Right lung (tissue), 5 donors: ENCODE measurements around the gene TBC1D22A. TPM values are rescaled to one million over a fixed set of nuclear protein-coding genes. Genes with fewer than 3 reads are reported as not detected.
"Not testable (repeated sequence)": the region's sequence is repeated elsewhere in the genome, so short reads cannot be mapped to it uniquely, and the experiment has no call there.

Experiments
- DNase-seq, 2 donors: peaks; one replicate each; pipeline ENCODE4 v3.0.0-alpha.2; 2013
- polyA plus RNA-seq, 5 donors: library from polyadenylated mRNA; unstranded; fragments of 120-200 nt; gene quantifications; one replicate each; pipeline versions ENCODE4 v1.2.1 to v1.2.3, GENCODE V29; 2013; ENCODE audit warnings: inconsistent platforms in 1 of 5, low replicate concordance in 1 of 5; ENCODE audit not compliant: insufficient read length in 5 of 5, insufficient read depth in 1 of 5

The TBC1D22A gene
- polyA plus RNA-seq, 5 donors, result 13.9 to 17.6 (median 16.2) TPM

DNA sequence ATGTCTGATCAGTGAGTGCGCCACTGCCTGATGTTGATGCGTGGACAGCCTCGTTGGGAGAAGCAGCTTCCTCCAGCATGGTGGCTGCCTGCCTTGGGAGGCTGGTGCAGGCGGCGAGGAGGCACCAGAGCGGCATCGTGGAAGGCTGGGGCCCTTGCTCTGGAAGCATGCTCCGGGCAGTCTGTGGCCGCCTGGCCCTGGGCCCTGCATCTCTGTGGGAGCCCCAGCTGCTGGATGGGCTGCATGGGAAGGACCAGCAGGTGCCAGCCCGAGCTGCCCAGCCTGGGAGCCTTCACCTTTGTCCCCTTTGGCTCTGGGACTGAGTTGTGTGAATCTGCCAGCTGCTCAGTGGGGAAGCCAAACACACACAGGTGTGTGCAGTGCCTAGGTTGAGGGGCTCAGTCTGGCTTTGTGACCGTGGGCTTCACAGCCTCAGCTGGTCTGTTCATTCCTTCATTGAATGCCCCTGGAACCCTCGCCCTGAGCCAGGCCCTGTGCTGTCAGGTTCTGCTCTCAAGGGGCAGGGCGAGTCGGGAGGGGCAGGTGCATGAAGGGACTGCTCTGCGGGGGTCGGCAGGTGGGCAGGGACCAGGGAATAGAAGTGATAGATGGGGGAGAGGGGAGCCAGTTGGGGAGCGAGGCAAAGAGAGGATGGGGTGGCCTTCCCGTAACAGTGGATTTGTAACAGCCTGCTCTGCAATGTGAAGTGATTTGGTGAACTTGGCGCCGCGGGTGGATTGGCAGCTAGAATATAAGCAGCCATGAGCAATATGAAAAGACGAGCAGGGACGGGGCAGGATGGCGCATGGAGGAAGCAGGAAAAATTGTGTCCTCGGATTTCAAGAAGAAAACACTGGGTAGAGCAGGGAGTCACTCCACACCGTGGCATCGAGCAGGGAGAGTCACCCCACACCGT lies 354.2 kb downstream of the TBC1D22A start:
- DNase-seq, result no peak

DNA sequence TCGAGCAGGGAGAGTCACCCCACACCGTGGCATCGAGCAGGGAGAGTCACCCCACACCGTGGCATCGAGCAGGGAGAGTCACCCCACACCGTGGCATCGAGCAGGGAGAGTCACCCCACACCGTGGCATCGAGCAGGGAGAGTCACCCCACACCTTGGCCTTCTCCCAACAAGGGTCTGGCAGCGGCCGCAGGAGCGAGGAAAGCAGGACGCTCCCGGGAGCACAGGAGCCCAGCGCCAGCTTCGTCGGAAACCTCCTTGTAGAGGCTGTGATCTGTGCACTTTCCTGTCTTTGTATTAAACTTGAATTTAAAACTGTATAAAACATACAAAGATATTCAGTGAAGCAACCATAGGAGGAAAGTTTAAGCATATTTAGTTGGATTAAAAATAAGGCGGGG lies 355.0 kb downstream of the TBC1D22A start:
- not testable (repeated sequence) for DNase-seq

DNA sequence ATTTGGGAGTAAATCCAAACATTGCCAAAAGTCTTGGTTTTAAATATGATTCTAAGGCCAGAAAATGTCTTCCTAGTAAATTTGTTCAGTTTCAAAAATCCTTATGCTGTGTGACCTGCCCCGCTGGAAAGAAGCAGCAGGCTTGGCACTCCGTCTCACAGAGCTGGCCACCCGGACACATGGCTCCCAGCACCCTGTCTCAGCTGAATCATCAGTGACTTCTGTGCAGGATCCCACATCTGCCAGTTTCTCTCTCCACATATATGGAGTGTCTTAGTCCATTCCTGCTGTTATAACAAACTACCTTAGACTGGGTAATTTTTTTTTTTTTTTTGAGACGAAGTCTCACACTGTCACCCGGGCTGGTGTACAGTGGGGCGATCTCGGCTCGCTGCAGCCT lies 356.7 kb downstream of the TBC1D22A start:
- no peak for DNase-seq

DNA sequence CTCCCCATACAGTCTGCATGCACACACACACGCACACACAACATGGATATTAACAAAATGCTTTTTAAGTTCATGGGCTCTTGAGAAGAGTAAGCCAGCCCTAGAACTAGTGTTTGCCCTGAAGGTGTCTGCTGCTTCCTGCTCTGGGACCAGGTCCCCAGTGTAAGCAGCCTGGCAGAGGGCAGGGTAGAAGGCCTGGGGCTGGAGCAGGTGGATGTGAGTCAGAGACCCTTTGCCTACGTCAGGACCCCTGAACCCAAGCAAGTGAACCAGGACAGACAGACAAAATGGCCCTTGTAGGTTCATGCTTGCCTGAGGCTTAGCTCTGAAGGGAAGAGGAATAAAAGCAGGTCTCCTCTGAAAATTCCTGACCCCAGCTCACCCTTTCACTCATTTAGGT lies 357.9 kb downstream of the TBC1D22A start:
- DNase-seq, result no peak

DNA sequence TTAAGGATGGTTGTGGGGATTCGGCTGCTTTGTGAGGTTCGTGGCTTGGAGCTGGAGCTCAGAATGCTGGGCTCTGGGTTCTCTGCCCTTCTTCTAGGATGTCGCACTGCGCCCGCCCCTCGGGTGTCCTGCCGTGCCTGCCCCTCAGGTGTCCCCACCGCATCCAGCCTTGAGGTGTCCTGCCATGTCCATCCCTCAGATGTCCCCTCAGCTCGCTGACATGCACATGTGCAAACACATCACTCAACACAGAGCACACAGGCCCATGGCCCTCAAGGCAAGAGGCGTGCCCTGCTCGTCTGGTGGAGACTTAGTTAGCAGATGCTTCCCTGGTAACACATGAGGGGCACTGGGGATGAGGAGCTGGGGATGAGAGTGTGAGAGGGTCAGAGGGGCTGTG lies 359.3 kb downstream of the TBC1D22A start:
- no peak for DNase-seq

DNA sequence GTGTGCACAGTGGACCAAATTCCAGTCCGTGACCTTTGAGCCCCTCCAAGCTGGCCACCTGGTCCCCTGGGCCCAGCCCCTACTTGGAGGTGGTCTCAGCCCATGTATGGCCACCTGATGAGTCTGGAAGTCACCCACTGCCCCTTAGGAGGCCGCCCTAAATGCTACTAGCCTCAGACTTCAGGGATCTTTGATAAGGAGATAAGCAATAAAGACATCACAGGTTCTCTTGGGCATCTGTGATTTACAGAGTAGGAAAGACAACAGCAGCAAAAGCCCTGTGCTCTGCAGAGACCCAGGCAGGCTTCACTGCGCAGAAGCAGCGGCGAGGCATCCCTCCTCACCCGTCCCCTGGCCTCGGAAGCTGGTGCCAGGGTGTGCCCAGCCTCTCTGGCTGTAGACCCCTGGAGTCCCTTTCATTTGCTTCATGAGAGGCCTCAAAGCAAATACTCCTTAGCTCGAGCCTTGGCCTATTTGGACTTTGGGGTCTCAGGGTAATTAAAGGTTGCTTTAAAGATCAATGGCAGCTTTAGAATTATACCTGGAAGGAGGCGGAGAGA lies 360.1 kb downstream of the TBC1D22A start:
- DNase-seq, result no peak

DNA sequence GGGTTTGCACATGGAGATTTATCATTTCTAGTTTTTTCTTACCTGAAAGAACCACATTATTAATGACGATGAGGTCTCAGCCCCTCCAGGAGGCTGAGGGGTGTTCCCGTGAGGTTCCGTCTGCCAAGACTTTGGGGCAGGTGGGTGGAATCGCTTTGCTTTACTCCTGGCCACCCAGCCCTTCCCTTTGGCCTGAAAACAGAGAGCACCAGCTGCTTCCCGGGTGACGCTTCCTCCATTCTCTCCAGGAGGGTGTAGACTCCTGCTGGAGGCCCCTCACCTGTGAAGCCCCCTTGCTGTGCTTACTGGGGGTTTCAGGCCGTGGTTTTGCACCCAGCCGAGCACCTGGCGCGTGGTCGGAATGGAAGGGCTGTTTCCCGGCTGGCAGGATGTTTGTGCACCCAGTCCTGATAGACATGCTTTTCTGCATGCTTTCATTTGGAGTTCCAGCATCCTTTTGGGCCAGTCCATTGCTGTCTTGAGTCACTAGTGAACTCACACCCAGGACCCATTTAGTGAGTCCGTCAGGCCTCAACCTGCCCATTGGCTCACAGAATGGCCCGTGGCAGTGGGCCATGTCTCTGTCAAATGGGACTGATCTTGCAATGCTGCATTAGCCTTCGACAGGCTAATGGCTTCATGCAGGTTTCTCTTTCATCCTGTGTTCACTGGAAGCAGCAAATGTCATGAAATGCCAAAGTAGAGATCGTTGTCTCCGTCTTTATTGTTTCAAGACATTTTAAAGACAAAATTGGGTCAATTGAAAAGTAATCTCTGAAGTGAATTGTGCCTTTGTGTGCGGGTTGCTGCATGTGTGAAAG lies 360.8 kb downstream of the TBC1D22A start:
- no peak for DNase-seq

DNA sequence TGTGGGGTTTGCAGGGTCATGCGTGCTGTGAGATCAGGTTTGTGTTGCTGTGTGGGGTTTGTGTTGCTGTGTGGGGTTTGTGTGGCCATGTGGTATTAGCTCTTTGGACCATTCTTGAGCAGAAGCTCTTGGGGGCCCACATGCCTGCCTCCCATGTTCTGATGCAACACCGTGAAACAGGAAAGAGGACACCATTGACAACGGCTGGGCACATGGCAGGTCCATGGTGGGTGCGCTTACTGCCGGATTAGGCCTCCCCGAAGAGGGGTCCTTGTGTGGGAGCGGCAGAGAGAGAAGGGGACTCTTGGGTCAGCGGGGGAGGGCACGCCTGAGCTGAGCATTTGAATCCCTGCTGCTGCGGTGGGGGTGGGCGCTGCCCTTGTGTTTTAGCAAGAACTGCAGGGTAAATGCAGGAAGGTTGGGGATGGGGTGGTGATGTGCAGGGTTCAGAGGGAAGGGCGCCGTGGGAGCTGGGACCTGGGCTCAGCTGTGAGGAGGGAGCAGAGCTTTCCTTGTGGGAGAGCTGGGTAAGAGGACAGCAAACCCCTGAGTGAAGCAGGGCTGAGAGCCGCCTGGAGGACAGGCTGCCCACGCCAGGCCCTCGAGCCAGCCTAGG lies 361.5 kb downstream of the TBC1D22A start:
- no peak for DNase-seq

DNA sequence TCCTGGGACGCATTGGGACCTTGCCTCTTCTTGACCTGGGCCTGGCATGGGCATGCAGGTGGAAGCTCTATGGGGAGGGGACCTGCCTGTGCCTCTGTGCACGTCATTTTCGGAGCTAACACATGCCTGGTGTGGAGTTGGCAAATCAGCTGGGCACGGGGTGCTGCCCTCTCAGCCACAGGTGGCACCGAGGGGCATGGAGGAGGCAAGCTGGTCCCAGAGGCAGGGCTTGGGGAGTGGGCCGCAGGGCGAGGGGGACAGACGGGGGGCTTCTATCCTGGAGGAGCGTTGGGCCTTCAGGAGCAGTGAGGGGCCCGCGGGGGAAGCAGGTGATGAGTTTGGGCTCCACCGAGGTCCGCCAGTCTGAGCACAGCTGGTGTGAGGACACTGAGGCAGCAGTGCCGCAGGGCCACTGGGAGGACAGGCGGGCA lies 362.0 kb downstream of the TBC1D22A start:
- no peak for DNase-seq

DNA sequence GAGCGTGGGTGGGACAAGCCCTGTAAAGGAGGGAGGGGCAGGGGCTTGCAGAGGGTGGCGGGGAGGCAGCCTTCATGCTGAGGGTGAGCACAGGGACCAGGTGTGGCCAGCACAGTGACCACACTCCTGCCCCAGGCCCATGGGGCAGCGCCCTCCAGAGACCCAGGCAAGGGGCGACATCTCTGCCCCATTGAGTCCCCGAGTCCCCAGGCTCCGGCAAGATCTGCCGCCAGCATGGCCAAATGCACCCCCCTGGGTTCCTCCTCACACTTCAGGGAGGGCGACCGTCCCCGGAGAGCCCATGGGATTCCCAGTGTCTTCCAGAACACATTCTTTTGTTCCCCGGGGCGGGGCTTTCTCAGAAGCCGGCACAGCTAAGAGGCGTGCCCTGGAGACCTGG lies 362.5 kb downstream of the TBC1D22A start:
- DNase-seq, result no peak

DNA sequence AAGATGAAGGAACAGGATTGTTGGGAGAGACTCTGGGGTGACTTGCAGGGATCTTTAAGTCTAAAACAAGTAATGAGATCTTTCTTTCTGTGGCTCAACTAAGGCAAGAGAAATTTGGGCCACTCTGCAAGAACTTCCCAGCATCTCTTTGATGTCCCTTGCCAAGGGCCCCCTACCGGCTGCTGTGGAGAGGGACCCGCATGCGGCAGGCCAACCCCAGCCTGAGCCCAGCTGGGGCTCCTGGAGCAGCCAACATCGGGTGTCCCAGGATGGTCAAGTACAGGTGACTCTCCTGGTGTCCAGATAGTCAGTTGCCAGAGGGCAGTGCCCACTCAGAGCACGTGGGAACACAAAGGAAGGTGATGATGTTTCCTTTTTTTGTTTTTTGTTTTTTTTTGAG lies 363.2 kb downstream of the TBC1D22A start:
- DNase-seq, result no peak

DNA sequence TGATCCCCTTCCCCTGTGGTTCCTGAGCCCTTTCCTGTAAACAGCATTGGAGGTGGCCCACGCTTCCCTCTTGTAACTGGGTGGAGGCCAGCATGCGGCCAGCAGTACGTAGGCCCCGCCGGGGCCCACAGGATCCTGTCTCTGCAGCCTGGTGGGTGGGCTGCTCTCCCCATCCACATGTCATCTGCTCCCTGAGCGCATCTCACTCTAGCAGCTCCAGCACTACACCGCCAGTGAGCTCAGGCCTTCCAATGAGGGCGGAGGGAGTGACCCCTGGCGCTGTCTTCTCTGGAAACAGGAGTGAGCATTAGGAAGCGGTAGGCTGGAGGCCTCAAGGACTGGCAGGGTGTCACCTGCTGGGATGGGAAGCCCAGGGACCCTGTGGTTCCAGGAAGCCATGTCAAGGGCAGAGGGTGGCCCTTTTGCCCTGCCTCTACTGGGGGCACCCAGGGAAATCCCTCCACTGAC lies 363.9 kb downstream of the TBC1D22A start:
- no peak for DNase-seq

DNA sequence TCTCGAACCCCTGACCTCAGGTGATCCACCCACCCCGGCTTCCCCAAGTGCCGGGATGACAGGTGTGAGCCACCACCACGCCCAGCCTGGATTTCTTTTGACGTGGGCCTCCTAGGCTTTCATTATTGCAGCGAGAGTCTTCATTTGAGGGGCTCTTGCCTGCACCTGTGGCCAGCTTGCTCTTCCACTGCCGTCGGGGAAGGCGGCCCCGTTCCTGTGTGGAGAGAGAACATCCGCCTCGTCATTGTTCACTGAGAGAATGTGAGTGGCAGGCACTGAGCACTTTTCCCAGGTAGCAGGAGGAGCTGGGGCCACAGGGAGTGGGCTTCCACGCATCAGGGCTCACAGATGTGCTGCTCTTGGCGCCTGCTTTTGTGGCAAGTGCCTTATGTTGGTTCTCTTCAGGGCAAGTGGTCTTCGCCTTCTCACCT lies 365.0 kb downstream of the TBC1D22A start:
- DNase-seq, result no peak

DNA sequence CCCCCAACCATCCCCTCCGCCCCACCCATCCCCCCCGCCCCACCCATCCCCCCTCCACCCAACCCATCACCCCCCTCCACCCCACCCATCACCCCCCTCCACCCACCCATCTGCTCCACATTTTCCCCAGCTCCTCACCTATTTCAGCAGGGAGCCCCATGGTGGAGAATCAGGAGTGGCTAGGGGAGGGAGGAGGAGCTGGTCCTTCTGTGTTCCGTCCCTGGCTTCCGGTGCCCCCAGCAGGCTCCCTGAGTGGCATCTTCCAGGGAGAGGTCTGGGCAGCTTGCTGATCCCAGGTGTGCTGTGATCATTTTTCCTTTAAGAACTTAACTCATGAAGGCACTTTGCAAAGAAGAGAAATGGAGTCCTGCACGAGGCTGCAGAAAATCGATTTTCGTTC lies 365.8 kb downstream of the TBC1D22A start:
- DNase-seq, result no peak

DNA sequence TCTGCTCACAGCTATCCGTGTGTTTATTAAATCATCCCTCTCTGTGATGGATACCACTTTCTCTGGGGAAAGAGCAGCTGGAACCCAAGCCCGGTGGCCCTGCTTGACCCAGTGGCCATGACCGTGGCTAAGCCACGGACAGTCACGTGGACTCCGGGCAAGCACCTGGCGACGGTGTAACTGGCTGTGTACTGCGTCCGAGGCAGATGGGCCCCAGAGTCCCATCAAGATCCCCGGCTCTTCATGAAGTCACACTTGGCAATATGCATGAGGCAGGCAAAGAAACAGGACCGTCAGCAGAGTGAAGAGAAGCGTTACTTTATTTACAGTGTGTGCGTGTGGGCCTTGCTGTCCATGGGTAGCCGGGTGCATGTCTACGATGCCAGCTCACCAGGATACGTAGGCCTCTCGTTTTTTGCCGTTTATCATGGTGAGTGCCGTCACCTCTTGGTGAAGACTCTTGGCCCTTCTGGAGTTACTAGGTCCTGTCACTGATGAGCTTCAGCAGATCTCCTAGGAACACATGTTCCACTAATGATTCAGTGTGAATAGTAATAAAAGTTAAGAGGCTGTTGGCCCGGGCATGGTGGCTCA lies 366.3 kb downstream of the TBC1D22A start:
- no peak for DNase-seq

DNA sequence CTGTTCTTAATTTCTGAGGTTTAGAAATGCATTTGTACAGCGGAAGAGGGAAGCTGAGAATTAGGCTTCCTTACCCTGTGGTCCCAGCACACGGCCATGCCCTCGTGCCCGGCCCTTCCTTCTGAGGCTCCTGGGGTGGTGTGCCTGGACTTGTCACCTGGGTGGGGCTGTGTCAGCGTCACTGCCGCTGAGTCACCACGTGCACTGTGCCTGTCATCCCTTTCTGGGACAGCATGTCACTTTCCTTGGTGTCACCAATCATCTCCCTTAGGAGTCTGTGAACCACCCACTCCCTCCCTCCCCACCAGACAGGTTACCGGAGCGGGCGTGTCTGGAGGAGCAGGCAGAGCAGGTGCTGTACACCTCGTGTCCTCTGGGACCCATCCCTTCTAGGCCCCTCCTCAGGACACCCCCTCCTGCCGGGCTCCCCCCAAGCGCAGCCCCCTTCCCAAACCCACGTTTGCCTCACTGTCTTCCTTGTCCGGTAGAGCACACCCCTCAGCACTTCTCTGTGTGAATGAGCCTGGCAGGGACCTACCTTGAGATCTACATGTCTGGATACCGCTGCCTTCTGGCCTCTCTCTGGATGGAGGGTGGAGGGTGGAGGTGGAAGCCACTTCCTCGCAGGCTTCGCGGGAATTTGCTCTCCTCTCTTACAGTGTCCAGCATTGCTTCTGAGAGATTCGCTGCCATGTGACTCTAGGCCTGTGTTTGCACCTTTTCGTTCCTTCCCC lies 367.6 kb downstream of the TBC1D22A start:
- no peak for DNase-seq

DNA sequence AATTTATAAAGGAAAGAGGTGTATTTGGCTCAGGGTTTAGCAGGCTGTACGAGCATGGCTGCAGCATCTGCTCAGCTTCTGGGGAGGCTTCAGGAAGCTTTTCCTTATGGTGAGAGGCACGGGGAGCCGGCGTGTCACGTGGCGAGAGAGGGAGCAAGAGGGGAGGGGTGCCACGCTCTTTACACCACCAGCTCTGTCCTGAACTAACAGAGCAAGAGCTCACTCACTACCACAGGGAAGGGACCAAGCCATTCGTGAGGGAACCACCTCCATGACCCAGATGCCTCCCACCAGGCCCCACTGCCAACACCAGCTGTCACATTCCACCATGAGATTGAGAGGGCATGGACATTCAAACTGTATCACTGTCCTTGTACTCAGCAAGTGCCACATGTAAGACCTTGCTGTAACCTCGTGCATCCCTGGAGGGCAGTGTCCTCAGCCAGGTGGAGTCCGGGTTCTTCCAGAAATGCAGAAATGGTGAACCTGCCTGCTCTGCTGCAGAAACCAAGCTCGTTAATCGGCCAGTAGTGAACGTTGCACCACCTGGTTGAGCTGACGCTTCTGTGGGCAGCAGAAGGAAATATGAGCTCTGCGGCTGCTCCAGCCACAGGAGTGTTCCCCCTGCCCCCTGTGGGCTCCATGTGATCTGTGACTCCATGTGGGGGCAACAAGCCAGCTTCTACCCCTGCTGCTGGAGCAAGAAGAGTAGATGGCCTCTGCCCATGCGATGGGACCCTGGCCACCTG lies 368.6 kb downstream of the TBC1D22A start:
- DNase-seq, result no peak

DNA sequence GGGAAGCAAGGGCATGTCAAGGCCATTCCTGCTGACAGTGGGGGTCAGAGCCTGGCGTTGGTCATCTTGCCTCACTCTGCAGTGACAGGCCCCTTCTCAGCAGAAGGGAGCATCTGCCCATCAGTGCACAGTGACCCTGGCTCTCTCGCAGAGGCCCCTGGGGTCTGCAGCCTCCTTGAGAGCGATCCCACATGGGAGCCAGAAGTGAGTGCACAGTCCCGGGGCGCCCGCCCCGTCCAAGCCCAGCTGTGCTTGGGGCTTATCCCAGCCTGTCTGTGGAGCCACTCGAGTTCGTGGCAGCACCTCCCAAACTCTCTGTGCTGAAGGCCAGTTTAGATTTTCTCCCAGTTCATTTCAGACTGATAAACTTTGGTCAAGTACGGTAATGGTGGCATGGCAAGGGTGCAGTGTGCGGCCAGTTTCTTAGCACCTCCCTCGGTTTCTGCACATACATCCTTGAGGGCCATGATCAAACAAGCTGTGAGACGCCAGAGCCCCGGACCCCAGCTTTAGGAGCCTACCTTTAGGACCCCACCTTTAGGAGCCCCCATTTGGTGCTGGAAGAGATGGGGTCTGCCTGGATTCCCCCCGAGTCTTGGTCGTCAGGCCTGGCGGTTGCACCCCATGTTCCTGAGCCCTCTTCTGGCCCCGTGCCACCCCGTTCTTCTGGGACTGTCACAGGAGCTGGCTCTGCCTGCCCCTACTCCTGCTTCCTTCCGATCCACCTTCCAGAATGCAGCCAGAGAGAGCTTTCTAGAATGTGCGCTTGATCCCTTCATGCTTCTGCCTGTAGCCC lies 369.4 kb downstream of the TBC1D22A start:
- no peak for DNase-seq

DNA sequence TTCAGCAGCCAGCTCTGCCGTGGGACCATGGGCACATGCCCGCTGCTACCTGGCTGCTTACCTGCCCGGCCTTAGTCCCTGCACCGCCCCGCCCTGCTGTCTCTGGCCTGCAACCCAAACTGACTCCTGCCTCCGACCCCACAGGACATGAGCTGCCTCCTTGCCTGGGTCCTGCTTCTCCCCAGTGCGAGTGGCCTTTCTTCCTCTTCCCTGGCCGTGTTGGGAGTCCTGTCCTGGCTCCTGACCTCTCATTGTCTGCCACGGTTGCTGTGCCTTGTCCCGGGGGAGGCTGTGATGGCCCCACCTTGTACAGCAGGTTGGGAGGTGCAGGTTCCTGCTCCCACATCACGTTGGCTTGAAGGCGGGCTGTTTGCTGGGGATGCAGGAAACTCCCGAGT lies 370.0 kb downstream of the TBC1D22A start:
- DNase-seq, result no peak
